Duodenal mucosa (tissue), 2 donors: ENCODE data around the gene PRIM2.
"Not testable (repeated sequence)": the region's sequence is repeated elsewhere in the genome, so short reads cannot be mapped to it uniquely, and the experiment has no call there.

Experiments
- H3K27ac ChIP-seq: one replicate; pipeline ENCODE4 v1.7.0; 2013; ENCODE audit warnings: low read depth, low read length
- H3K27me3 ChIP-seq, 2 donors: one replicate each; pipeline ENCODE4 v1.7.0; 2013; ENCODE audit warnings: low read length in 2 of 2, control low read depth in 1 of 2; ENCODE audit not compliant: insufficient read depth in 2 of 2, control insufficient read depth in 1 of 2
- H3K36me3 ChIP-seq, 2 donors: one replicate each; pipeline ENCODE4 v1.7.0; 2013; ENCODE audit warnings: low read length in 2 of 2, control low read depth in 1 of 2; ENCODE audit not compliant: insufficient read depth in 2 of 2, control insufficient read depth in 1 of 2
- H3K4me1 ChIP-seq, 2 donors: one replicate each; pipeline ENCODE4 v1.7.0; 2013; ENCODE audit warnings: low read length in 2 of 2, control low read depth in 1 of 2; ENCODE audit not compliant: insufficient read depth in 2 of 2, control insufficient read depth in 1 of 2
- H3K4me3 ChIP-seq, 2 donors: one replicate each; pipeline ENCODE4 v1.7.0; 2013; ENCODE audit warnings: low read length in 2 of 2, low read depth in 1 of 2
- H3K9ac ChIP-seq, 2 donors: one replicate each; pipeline ENCODE4 v1.7.0; 2013; ENCODE audit warnings: low read length in 2 of 2, low read depth in 1 of 2
- H3K9me3 ChIP-seq, 2 donors: one replicate each; pipeline ENCODE4 v1.7.0; 2013; ENCODE audit warnings: low read length in 2 of 2, control low read depth in 1 of 2; ENCODE audit not compliant: control insufficient read depth in 1 of 2

Gene PRIM2

DNA sequence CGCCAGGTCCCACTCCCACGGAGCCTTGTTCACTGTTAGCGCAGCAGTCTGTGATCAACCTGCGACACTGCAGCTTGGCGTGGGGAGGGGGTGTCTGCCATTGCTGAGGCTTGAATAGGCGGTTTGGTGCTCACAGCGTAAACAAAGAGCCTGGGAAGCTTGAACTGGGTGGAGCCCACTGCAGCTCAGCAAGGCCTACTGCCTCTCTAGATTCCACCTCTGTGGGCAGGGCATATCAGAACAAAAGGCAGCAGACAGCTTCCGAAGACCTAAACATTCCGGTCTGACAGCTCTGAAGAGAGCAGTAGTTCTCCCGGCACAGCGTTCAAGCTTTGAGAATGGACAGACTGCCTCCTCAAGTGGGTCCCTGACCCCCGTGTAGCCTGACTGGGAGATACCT lies 29.3 kb upstream of the PRIM2 start:
- not testable (repeated sequence) for H3K36me3 ChIP-seq, H3K9ac ChIP-seq, H3K4me1 ChIP-seq, H3K27me3 ChIP-seq, H3K4me3 ChIP-seq, H3K27ac ChIP-seq, H3K9me3 ChIP-seq

DNA sequence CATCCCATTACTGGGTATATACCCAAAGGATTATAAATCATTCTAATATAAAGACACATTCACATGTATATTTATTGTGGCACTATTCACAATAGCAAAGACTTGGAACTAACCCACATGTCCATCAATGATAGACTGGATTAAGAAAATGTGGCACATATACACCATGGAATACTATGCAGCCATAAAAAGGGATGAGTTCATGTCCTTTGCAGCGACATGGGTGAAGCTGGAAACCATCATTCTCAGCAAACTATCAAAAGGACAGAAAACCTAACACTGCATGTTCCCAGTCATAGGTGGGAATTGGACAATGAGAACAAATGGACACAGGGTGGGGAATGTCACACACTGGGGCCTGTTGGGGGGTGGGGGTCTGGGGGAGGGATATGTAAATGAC lies 24.0 kb upstream of the PRIM2 start:
- H3K4me3 ChIP-seq, H3K4me1 ChIP-seq, H3K27ac ChIP-seq, H3K9me3 ChIP-seq, H3K9ac ChIP-seq, H3K27me3 ChIP-seq, H3K36me3 ChIP-seq: not testable (repeated sequence)

DNA sequence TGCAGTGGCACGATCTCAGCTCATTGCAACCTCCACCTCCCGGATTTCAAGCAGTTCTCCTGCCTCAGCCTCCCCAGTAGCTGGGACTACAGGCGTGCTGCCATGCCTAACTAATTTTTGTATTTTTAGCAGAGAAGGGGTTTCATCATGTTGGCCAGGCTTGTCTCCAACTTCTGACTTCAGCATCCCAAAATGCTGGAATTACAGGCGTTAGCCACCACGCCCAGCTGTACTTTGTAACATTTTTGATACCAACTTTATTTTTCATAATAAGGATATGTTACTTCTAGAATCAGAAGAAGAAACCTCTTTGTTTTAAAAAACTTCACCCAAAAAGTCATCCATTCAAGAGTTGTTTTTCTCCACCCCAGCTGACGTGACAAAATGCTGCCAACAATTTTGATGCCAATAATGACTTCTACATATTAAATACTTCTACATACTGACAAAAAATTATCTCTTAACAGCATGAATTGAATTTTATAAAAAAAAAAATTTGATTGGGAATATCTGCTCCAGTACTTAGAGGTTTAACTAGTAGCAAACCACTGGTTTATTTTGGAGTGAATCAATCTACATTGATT lies 22.5 kb upstream of the PRIM2 start:
- no peak overlapping the region for H3K9ac ChIP-seq
- H3K27me3 ChIP-seq: no peaks in the 10 kb centered on the region
- H3K4me1 ChIP-seq: no peaks in the 10 kb centered on the region
- no peak overlapping the region for H3K4me3 ChIP-seq
- no peaks in the 10 kb centered on the region for H3K36me3 ChIP-seq
- no peak overlapping the region for H3K27ac ChIP-seq
- H3K9me3 ChIP-seq: no peaks in the 10 kb centered on the region

DNA sequence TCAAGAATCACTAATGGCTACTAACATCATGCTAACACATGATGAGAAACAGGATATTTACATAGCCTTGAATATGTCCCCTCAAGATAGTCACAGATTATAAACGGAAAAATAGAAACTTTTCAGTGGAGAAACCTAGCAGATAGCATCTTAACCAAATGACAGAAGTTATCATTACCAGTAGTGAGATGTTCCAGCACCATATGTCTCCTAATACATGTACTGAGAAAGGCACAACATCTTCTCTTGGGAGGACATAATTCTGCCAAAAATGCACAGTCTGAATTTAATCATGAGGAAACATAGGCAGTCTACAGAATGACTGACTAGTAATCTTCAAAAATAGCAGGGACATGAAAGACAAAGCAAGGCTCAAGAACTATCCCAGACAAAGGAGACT lies 19.9 kb upstream of the PRIM2 start:
- H3K4me1 ChIP-seq: no peaks in the 10 kb centered on the region
- H3K27me3 ChIP-seq: no peaks in the 10 kb centered on the region
- no peaks in the 10 kb centered on the region for H3K9me3 ChIP-seq
- no peak overlapping the region for H3K9ac ChIP-seq
- H3K36me3 ChIP-seq: no peaks in the 10 kb centered on the region
- H3K4me3 ChIP-seq: no peak overlapping the region
- no peak overlapping the region for H3K27ac ChIP-seq

DNA sequence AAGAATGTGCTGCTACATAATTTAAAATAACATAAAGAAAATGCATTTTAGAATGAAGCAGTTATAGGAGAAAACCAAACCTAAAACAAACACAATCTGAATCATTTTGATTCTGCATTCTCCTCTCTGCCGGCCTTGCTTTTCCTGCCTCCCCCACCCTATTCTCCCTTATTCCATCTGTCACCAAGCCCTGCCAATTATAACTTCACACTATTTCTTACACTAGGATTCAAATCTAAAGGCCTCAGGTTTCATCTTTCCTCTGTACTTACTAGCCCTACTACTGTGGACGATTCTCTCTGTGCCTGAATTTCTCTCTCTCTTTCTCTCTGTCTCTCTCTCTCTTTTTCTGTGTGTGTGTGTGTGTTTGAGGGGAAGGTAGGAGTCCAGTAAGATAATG lies 18.7 kb upstream of the PRIM2 start:
- Histone ChIP-seq H3K27me3 (no peaks in the 10 kb centered on the region), H3K36me3 (no peaks in the 10 kb centered on the region), H3K9ac (no peak overlapping the region), H3K4me1 (no peaks in the 10 kb centered on the region), H3K9me3 (no peaks in the 10 kb centered on the region), H3K4me3 (no peak overlapping the region), H3K27ac (no peak overlapping the region)

DNA sequence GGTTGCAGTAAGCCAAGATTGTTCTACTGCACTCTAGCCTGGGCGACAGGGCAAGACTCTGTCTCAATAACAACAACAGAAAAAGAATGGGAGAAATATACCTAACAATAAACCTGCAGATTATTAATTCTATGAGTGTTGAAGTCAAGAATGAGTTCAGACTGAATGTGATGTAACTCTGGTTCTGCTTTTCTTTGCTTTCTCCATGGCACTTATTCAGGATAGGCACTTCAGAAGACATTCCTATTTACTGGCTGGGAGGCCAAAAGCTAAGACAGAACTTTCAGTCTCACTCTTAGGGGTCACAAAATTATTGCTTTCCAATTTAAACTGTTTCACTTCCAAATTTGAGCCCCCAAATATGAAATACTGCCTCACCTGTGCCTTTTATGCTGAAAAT lies 15.7 kb upstream of the PRIM2 start:
- Histone ChIP-seq H3K9me3 (no peaks in the 10 kb centered on the region), H3K27me3 (no peaks in the 10 kb centered on the region), H3K36me3 (no peaks in the 10 kb centered on the region), H3K4me3 (no peak overlapping the region), H3K4me1 (no peaks in the 10 kb centered on the region), H3K9ac (no peak overlapping the region), H3K27ac (no peak overlapping the region)

DNA sequence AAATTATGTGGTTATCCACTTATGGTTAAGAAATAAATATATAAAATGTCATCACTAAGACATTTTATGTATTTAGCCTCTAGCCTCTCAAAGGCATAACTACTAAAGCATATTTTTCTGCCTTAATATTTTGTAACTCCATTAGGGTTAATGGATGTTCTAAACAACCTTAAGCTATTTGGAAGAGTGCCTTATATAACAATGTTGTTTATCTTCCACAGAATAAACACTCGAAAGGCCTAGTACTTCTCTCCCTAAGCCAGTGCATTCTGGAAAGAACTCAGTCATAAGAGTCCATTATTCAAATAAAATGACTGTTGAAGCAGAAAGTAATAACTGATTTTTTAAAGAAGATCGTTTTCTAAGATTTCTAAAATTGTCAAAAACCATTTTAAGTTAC lies 15.0 kb upstream of the PRIM2 start:
- H3K4me1 ChIP-seq: no peaks in the 10 kb centered on the region
- H3K27ac ChIP-seq: no peak overlapping the region
- H3K4me3 ChIP-seq: no peak overlapping the region

DNA sequence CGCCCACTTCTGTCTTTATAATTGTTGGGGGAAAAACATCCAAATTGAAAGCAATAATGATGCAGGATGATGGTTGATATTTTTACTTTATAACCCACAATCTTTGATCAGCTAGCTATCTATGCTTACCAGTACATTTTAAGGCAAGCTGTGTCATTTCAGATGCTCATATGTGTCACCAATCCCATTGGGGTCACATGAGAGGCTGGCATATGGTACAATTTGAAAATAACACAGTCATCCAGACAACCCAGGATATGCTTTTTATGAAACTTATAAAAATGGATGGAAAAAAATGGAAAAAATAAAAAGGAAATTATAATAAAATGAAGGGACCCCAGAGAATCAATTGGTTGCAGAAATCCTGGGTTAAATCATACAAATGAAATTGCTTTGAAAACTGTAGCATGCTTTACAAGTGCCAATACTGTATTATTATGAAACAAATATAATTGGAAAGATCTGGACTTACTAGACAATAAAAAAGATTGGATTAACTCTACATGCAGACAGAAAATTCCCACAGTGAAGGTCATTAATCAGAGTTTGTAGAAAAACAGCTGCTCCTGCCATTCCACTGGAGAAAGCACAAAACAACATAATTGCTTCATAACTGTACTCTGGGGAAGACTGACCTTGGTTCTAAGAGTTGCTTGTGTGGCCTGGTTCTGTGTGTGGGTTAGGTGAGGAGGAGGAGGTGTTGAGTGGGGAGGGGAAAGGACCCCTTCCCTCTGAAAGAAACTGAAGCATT lies 13.3 kb upstream of the PRIM2 start:
- Histone ChIP-seq H3K9ac (no peak overlapping the region), H3K27ac (no peak overlapping the region), H3K4me1 (no peaks in the 10 kb centered on the region), H3K36me3 (no peaks in the 10 kb centered on the region), H3K4me3 (no peak overlapping the region), H3K27me3 (no peaks in the 10 kb centered on the region), H3K9me3 (no peaks in the 10 kb centered on the region)

More for the DNA sequence above, 15.0 kb upstream of the PRIM2 start:
- Histone ChIP-seq H3K36me3 (no peaks in the 10 kb centered on the region), H3K9ac (no peak overlapping the region), H3K27me3 (no peaks in the 10 kb centered on the region), H3K9me3 (no peaks in the 10 kb centered on the region)

DNA sequence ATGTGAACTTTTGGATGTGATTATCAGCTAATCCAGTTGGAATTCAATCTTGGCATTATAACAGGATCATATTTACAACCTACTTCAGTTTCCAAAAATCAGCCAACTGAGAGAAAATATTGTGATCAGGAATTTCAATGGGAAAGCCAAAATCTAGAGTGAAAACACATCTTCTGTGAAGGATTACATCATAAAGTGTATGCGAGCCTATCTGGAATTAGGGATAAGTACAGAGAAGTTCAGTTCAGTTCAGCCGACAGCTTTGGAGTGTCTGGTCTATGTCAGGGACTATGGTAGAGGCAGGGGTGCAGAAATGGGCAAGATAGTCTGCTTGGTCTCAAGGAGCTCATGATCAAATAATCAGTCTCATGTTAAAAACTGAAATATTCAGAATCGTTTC lies 12.3 kb upstream of the PRIM2 start:
- H3K27ac ChIP-seq: no peak overlapping the region
- no peaks in the 10 kb centered on the region for H3K36me3 ChIP-seq
- no peaks in the 10 kb centered on the region for H3K27me3 ChIP-seq
- no peak overlapping the region for H3K4me3 ChIP-seq
- H3K9ac ChIP-seq: no peak overlapping the region
- H3K4me1 ChIP-seq: no peaks in the 10 kb centered on the region
- no peaks in the 10 kb centered on the region for H3K9me3 ChIP-seq

DNA sequence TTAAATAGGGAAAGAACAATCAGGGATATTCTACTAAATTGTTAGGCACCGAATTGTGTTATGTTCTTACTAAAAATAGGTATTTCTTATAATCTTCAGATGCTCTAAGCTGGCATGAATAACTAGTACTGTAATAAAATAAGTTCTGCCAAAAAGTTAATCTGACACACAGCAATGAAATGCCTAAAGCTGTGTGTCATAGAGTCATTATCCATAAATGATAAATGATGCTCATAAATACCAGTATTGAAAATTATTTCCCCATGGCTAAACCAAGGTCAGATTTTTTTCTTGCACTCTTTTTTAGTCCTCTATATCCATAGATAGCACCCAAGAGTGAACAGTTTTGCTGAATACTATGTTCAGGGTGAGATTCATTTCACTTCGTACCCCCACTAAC lies 11.7 kb upstream of the PRIM2 start:
- no peaks in the 10 kb centered on the region for H3K27me3 ChIP-seq
- H3K9me3 ChIP-seq: no peaks in the 10 kb centered on the region
- H3K27ac ChIP-seq: no peak overlapping the region

More for the DNA sequence above, 11.7 kb upstream of the PRIM2 start:
- Histone ChIP-seq H3K4me1 (no peaks in the 10 kb centered on the region), H3K9ac (no peak overlapping the region), H3K36me3 (no peaks in the 10 kb centered on the region), H3K4me3 (no peak overlapping the region)
